ENCODE measurements around the gene CT45A1.
"Not testable (repeated sequence)": the region's sequence is repeated elsewhere in the genome, so short reads cannot be mapped to it uniquely, and the experiment has no call there.

DNA sequence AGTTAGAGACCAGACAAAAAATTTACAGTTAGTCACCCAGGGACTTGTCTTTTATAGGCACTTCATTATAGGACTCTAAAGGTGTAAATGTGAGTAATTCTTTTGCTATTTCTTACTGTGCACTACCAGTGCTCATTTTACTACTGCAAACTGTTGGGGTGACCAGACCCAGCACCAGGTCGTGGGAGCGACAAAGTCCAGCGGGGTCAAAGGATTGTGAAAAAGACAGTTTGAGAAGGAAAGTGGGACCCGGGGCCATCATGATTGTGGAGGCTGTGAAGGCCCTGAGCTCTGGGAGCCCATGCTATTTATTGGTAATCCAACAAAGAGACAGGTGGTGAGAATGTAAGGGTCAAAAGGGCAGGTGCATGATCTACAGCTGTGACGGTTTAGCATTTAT, 21.2 kb downstream of the CT45A1 start:
- TF ChIP-seq, protein P1, sequence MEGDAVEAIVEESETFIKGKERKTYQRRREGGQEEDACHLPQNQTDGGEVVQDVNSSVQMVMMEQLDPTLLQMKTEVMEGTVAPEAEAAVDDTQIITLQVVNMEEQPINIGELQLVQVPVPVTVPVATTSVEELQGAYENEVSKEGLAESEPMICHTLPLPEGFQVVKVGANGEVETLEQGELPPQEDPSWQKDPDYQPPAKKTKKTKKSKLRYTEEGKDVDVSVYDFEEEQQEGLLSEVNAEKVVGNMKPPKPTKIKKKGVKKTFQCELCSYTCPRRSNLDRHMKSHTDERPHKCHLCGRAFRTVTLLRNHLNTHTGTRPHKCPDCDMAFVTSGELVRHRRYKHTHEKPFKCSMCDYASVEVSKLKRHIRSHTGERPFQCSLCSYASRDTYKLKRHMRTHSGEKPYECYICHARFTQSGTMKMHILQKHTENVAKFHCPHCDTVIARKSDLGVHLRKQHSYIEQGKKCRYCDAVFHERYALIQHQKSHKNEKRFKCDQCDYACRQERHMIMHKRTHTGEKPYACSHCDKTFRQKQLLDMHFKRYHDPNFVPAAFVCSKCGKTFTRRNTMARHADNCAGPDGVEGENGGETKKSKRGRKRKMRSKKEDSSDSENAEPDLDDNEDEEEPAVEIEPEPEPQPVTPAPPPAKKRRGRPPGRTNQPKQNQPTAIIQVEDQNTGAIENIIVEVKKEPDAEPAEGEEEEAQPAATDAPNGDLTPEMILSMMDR (IDR thresholded peaks at IDR 0.05; ENCODE audit: poor library complexity): not testable (repeated sequence)
- not testable (repeated sequence) for TF ChIP-seq EZH2 (IDR thresholded peaks at IDR 0.05; ENCODE audit: borderline replicate concordance); EZH2phosphoT487 (IDR thresholded peaks at IDR 0.05; ENCODE audit: low read depth, severe bottlenecking, unreplicated experiment)

Data from hepatocyte (in vitro differentiated cells).